Kidney epithelial cell (primary cell): ENCODE data around the gene TTC36. TPM values are rescaled to one million over a fixed set of nuclear protein-coding genes. Genes with fewer than 3 reads are reported as not detected.
"Not testable (repeated sequence)": the region's sequence is repeated elsewhere in the genome, so short reads cannot be mapped to it uniquely, and the experiment has no call there.

ENCODE experiments used
- DNase-seq: peaks from one replicate; pipeline ENCODE4 v3.0.0-alpha.2; 2010; ENCODE audit warnings: low read depth
- H3K27me3 ChIP-seq: 2 replicates; pipeline ENCODE4 v1.6.0; 2011; ENCODE audit warnings: low read length; ENCODE audit not compliant: control insufficient read depth, insufficient read depth
- H3K36me3 ChIP-seq: 2 replicates; pipeline ENCODE4 v1.5.1; 2011; ENCODE audit warnings: low read length; ENCODE audit not compliant: control insufficient read depth, insufficient read depth
- H3K4me3 ChIP-seq: 2 replicates; pipeline ENCODE4 v1.5.1; 2011; ENCODE audit warnings: low read depth, mild to moderate bottlenecking, control low read depth, low read length
- total RNA-seq: library from RNA; depleted of rRNA; stranded (reverse); fragments of >200 nt; gene quantifications from 2 replicates; pipeline ENCODE4 v1.2.3, GENCODE V29; 2015
- TF ChIP-seq, protein P1 (sequence below): IDR thresholded peaks from 2 replicates; pipeline ENCODE4 v1.5.1; 2011; ENCODE audit warnings: mild to moderate bottlenecking, moderate library complexity, low read length, control low read depth, inconsistent platforms; ENCODE audit not compliant: insufficient read depth, poor library complexity, severe bottlenecking

The TTC36 gene, protein sequence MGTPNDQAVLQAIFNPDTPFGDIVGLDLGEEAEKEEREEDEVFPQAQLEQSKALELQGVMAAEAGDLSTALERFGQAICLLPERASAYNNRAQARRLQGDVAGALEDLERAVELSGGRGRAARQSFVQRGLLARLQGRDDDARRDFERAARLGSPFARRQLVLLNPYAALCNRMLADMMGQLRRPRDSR
- total RNA-seq = 0.62 and 1.0 TPM in 2 replicates

DNA sequence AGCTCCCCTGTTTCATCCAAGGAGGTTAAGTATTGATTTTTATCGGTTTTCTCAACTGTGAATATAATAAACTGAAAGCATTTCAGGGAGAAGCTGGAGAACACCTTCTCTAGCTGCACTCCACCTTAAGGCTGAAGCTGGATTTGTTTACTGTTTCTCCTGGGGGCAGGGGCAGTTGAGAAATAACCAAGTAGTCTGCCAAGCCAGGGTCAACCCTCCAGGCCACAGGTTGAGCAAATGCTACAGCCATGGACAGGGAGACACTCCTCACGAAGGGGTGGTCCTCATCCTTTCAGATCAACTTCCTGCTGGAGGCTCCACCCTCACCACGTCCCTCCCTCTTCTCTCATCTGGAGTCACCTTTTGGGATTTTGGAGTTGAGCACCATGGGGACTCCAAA is at the start of gene TTC36:
Gene TTC36, plus strand, starts transcription at position 366 of the 400 bp plus-strand sequence. Its CDS starts 21 bp downstream, at position 387.
- Histone ChIP-seq H3K4me3 (no peak within 1 kb of the TSS), H3K27me3 (no peaks in the 10 kb centered on the region), H3K36me3 (peaks cover 5% of the 10 kb centered on the region)
- no peak for DNase-seq
- TF ChIP-seq, protein P1, sequence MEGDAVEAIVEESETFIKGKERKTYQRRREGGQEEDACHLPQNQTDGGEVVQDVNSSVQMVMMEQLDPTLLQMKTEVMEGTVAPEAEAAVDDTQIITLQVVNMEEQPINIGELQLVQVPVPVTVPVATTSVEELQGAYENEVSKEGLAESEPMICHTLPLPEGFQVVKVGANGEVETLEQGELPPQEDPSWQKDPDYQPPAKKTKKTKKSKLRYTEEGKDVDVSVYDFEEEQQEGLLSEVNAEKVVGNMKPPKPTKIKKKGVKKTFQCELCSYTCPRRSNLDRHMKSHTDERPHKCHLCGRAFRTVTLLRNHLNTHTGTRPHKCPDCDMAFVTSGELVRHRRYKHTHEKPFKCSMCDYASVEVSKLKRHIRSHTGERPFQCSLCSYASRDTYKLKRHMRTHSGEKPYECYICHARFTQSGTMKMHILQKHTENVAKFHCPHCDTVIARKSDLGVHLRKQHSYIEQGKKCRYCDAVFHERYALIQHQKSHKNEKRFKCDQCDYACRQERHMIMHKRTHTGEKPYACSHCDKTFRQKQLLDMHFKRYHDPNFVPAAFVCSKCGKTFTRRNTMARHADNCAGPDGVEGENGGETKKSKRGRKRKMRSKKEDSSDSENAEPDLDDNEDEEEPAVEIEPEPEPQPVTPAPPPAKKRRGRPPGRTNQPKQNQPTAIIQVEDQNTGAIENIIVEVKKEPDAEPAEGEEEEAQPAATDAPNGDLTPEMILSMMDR = no peak

DNA sequence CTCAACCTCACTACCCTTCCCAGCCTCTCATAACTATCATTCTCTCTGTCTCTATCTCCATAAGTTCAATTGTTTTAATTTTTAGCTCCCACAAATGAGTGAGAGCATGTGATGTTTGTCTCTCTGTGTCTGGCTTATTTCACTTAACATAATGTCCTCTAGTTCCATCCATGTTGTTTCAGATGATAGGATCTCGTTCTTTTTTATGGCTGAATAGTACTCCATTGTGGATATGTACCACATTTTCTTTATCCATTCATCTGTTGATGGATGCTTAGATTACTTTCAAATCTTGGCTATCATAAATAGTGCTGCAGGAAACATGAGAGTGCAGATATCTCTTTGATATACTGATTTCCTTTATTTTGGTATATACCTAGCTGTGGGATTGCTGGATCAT is 46.0 kb upstream of the TTC36 start:
- DNase-seq, H3K27me3 ChIP-seq, H3K36me3 ChIP-seq, H3K4me3 ChIP-seq: not testable (repeated sequence)

DNA sequence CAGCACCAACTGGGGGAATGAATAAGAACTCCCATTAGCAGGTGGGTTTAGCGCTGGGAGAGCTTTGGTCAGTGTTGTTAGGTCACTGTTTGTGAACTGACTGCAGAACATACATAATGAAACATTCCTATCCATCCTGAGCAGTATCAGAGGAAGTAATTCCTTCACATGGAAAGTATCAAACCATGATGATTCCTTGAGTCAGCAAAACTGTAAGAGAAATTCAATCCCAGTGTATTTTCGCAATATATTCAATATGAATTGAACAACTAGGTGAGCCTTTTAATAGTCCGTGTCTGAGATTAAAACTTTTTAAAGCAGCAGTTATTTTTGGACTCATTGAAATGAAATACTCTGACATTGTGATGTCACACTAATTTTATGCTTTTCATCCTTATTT is 42.9 kb upstream of the TTC36 start:
- peaks cover 3% of the 10 kb centered on the region for H3K36me3 ChIP-seq

DNA sequence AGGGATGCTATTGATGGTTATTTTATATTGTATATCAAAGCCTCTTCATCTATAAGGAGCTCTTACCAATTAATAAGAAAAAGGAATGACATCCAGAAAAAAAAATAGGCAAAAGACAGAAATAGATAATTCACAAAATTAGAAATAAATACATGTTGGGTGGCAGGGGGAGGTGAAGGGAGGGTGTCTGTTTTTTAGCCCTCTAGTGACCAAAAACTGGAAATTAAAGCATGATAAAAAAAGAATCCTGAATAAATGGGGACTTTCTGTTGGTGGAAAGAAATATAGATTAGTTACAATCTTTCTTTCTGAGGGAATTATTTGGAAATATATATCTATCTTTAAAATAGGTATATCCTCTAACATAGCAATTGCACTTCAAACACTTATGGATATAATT is 42.0 kb upstream of the TTC36 start:
- no peak overlapping the region for H3K4me3 ChIP-seq
- no peaks in the 10 kb centered on the region for H3K27me3 ChIP-seq
- peaks cover 3% of the 10 kb centered on the region for H3K36me3 ChIP-seq
- DNase-seq = no peak
- TF ChIP-seq, protein P1 = no peak

More for the DNA sequence above, 42.9 kb upstream of the TTC36 start:
- TF ChIP-seq, protein P1 = no peak
- Histone ChIP-seq H3K4me3 (no peak overlapping the region), H3K27me3 (no peaks in the 10 kb centered on the region)
- no peak for DNase-seq

DNA sequence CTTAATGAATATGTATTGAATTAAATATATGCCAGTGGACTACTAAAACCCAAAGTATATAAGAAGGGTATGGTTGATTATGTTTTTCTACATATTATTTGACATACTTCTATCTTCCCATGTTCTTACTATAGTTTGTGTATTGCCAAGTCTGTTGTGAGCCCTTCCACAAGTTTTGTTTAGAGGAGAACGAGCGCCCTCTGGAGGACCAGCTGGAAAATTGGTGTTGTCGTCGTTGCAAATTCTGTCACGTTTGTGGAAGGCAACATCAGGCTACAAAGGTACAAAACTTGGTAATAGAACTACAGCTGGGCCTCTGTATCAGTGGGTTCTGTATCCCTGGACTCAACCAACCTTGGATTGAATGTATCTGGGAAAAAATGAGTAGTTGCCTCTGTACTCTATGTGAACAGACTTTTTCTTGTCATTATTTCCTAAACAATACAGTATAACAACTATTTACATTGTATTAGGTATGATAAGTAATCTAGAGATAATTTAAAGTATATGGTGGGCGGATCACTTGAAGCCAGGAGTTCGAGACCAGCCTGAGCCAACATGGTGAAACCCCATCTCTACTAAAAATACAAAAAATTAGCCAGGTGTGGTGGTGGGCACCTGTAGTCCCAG is 38.7 kb upstream of the TTC36 start:
- peak; percentile 39 for DNase-seq
- Histone ChIP-seq H3K27me3 (no peaks in the 10 kb centered on the region), H3K4me3 (no peak overlapping the region), H3K36me3 (no peaks in the 10 kb centered on the region)
- TF ChIP-seq, protein P1 = peak; percentile 78

DNA sequence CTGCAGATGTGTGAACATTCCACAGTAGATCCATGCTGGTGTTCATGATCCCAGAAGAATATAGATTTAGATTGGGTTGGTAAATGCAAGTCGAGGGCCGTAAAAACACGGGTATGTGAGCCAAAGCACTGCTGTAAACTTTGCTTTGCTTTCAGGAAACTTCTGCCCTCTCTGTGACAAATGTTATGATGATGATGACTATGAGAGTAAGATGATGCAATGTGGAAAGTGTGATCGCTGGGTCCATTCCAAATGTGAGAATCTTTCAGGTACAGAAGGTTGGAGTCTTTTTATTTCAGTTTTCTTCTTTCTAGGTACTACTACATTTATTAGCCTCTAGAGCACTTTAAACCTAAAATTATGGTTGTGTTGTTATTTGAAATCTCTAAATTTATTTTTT is 36.2 kb upstream of the TTC36 start:
- no peaks in the 10 kb centered on the region for H3K36me3 ChIP-seq
- H3K4me3 ChIP-seq = no peak overlapping the region
- H3K27me3 ChIP-seq = no peaks in the 10 kb centered on the region
- TF ChIP-seq, protein P1 = no peak
- no peak for DNase-seq
